GM12878 (cell line): ENCODE results near the gene ACTL6B. TPM values are rescaled to one million over a fixed set of nuclear protein-coding genes. Genes with fewer than 3 reads are reported as not detected.

Source experiments
- ATAC-seq: fragments of 200-7000 bp; cut with Tn5 transposase; 3 replicates; pipeline ENCODE4 v1.9.1; 2020; ENCODE audit warnings: mild to moderate bottlenecking, moderate library complexity
- BruUV-seq: library from RNA; stranded (reverse); fragments of 400-500 nt; replicated peaks from 2 replicates; lab custom pipeline; 2021; lab: Mats Ljungman, UMichigan
- CTCF ChIA-PET: fragments of 300-600 bp; sonication (Branson Sonifier 250); formaldehyde crosslinking; extraction: SDS; loops from one replicate; lab custom pipeline; 2021; ENCODE audit warnings: inconsistent platforms; lab: Yijun Ruan, JAX
- POLR2A ChIA-PET: fragments of 350-600 bp; formaldehyde crosslinking; extraction: SDS; loops from one replicate; lab custom pipeline; 2021; ENCODE audit warnings: inconsistent platforms; lab: Charles Lee
- RAD21 ChIA-PET: fragments of 300-600 bp; sonication (Branson Sonifier 250); formaldehyde crosslinking; loops from one replicate; lab custom pipeline; 2023; ENCODE audit warnings: antibody characterized with exemption; ENCODE audit not compliant: unreplicated experiment; lab: Charles Lee
- SMC1A ChIA-PET: fragments of 300-600 bp; sonication (Branson Sonifier 250); formaldehyde crosslinking; loops from one replicate; lab custom pipeline; 2023; ENCODE audit not compliant: unreplicated experiment, uncharacterized antibody; lab: Charles Lee
- DNase-seq: peaks from one replicate; pipeline ENCODE4 v3.0.0-alpha.2; 2011; ENCODE audit warnings: low read depth, low spot score
- FAIRE-seq: peaks from 3 replicates; lab custom pipeline; 2011; peaks lifted over from hg19 to GRCh38; lab: Jason Lieb, UNC
- H2AFZ ChIP-seq: 2 replicates; pipeline ENCODE4 v1.6.0; 2011; ENCODE audit warnings: low read depth, low read length, control low read depth; ENCODE audit not compliant: control insufficient read depth
- H3K27ac ChIP-seq: 2 replicates; pipeline ENCODE4 v1.5.1; 2011; ENCODE audit warnings: control low read depth; ENCODE audit not compliant: control insufficient read depth, insufficient read depth
- H3K27me3 ChIP-seq, 2 experiments: replicated peaks in 1 of 2; 2 replicates each; pipeline versions ENCODE4 v1.6.0 to v1.6.1; 2011; ENCODE audit warnings: low read length in 1 of 2; ENCODE audit not compliant: control insufficient read depth in 2 of 2, insufficient read depth in 2 of 2
- H3K36me3 ChIP-seq, 2 experiments: 2 replicates each; pipeline ENCODE4 v1.5.1; 2011; ENCODE audit warnings: low read length in 1 of 2; ENCODE audit not compliant: control insufficient read depth in 2 of 2, insufficient read depth in 2 of 2
- H3K4me1 ChIP-seq: 2 replicates; pipeline ENCODE4 v1.6.1; 2011; ENCODE audit warnings: mild to moderate bottlenecking, low read length, moderate library complexity, mixed read lengths; ENCODE audit not compliant: control insufficient read depth, insufficient read depth
- H3K4me2 ChIP-seq: 2 replicates; pipeline ENCODE4 v1.6.0; 2011; ENCODE audit warnings: control low read depth; ENCODE audit not compliant: control insufficient read depth, insufficient read depth
- H3K4me3 ChIP-seq: fragments of 200-600 bp; sonication (generic); 2 replicates; pipeline ENCODE4 v1.5.1; 2016
- H3K79me2 ChIP-seq: 2 replicates; pipeline ENCODE4 v1.6.0; 2011; ENCODE audit warnings: low read length; ENCODE audit not compliant: control insufficient read depth, insufficient read depth
- H3K9ac ChIP-seq: 2 replicates; pipeline ENCODE4 v1.8.0; 2011; ENCODE audit warnings: low read length, control low read depth, mixed read lengths; ENCODE audit not compliant: control insufficient read depth, insufficient read depth
- H3K9me3 ChIP-seq: replicated peaks from 3 replicates; pipeline ENCODE4 v1.5.1; 2011; ENCODE audit warnings: mild to moderate bottlenecking, low read length; ENCODE audit not compliant: control insufficient read depth, insufficient read depth
- H4K20me1 ChIP-seq: 2 replicates; pipeline ENCODE4 v1.6.0; 2011; ENCODE audit not compliant: control insufficient read depth, insufficient read depth
- ASH2L ChIP-seq: fragments of 300-600, 200-600 bp; sonication (generic); IDR thresholded peaks from 2 replicates; pipeline ENCODE4 v1.6.1; 2017; ENCODE audit warnings: low read depth, mild to moderate bottlenecking, borderline replicate concordance
- ATF7 ChIP-seq: fragments of 450-650 bp; IDR thresholded peaks from 2 replicates; pipeline ENCODE4 v1.6.1; 2016; ENCODE audit warnings: low read depth, mild to moderate bottlenecking
- CHD1 ChIP-seq: IDR thresholded peaks from 2 replicates; pipeline ENCODE4 v1.6.1; 2012; ENCODE audit warnings: low read depth, low read length, improper control_type of control experiment
- EGR1 ChIP-seq, 2 experiments: IDR thresholded peaks; 1 replicate in 1 of 2; 2 replicates in 1 of 2; pipeline ENCODE4 v1.6.1; 2011 to 2012; ENCODE audit warnings: low read depth in 2 of 2, low read length in 2 of 2, borderline replicate concordance in 1 of 2, mild to moderate bottlenecking in 1 of 2, moderate library complexity in 1 of 2
- HDAC2 ChIP-seq: fragments of 200-600 bp; sonication (generic); IDR thresholded peaks from 2 replicates; pipeline ENCODE4 v1.6.1; 2017
- IKZF2 ChIP-seq, 2 experiments: fragments of 450-650 bp; IDR thresholded peaks; 2 replicates each; pipeline ENCODE4 v1.6.1; 2017; ENCODE audit warnings: mild to moderate bottlenecking in 2 of 2, moderate library complexity in 2 of 2
- MEF2A ChIP-seq: IDR thresholded peaks from 2 replicates; pipeline ENCODE4 v1.6.1; 2011; ENCODE audit warnings: low read depth, mild to moderate bottlenecking, low read length, moderate library complexity; ENCODE audit not compliant: insufficient read depth
- RAD51 ChIP-seq: fragments of 450-650 bp; IDR thresholded peaks from 2 replicates; pipeline ENCODE4 v1.6.1; 2016; ENCODE audit warnings: moderate library complexity, mild to moderate bottlenecking, inconsistent platforms
- SIN3A ChIP-seq: IDR thresholded peaks from 2 replicates; pipeline ENCODE4 v1.6.1; 2012; ENCODE audit warnings: low read depth, low read length, improper control_type of control experiment
- ZBED1 ChIP-seq: IDR thresholded peaks from 2 replicates; pipeline ENCODE4 v1.6.1; 2016; ENCODE audit warnings: borderline replicate concordance
- ZNF217 ChIP-seq: fragments of 450-650 bp; IDR thresholded peaks from 2 replicates; pipeline ENCODE4 v1.6.1; 2017; ENCODE audit warnings: antibody characterized with exemption, mild to moderate bottlenecking
- ZNF384 ChIP-seq: IDR thresholded peaks from 2 replicates; pipeline ENCODE4 v1.6.1; 2012; ENCODE audit warnings: low read depth, mild to moderate bottlenecking, low read length, improper control_type of control experiment, borderline replicate concordance
- WGBS: methylation state at CpG from one replicate; pipeline ENCODE4 v1.1.6; 2016; ENCODE audit warnings: low lambda C conversion rate; ENCODE audit not compliant: insufficient replicate concordance, insufficient coverage; ENCODE audit errors: missing lambda C conversion rate; 5-methylcytosine and 5-hydroxymethylcytosine counted together
- in situ Hi-C: fragments of 300-500 bp; cut with MboI; formaldehyde crosslinking; loops from 9 replicates; pipeline ENCODE4 v1.14.3; 2018; ENCODE audit warnings: mixed read lengths
- intact Hi-C: fragments of 100-400 bp; cut with micrococcal nuclease; formaldehyde crosslinking; loops from one replicate; pipeline ENCODE4 v1.14.2; 2022; ENCODE audit not compliant: unreplicated experiment
- polyA plus RNA-seq, 11 experiments: library from polyadenylated mRNA; depleted of rRNA in 4 of 11; unstranded in 6 of 11; stranded (reverse) in 5 of 11; fragments of >200 nt; fragmentation: Nextera tagmentation in 4 of 11; fragmentation: Illumina TruSeq in 1 of 11; extraction: Ambion mirVana in 4 of 11; extraction: Trizol in 1 of 11; gene quantifications; 1 replicate in 1 of 11; 2 replicates in 10 of 11; pipeline versions ENCODE4 v1.2.1 to v1.2.3, GENCODE V29; 2011 to 2016; ENCODE audit warnings: inconsistent platforms in 2 of 11, missing spikeins in 2 of 11, low read depth in 1 of 11
- total RNA-seq, 4 experiments: library from RNA; depleted of rRNA in 3 of 4; stranded (reverse); fragments of >200 nt in 3 of 4; fragmentation: Illumina TruSeq in 1 of 4; extraction: Trizol in 1 of 4; gene quantifications; 2 replicates each; pipeline versions ENCODE4 v1.2.1 to v1.2.3, GENCODE V29; 2013 to 2021
- TF ChIP-seq, protein P1 (sequence below): IDR thresholded peaks from 2 replicates; pipeline ENCODE4 v1.6.1; 2011; ENCODE audit warnings: low read depth, low read length, improper control_type of control experiment, borderline replicate concordance
- TF ChIP-seq, protein P2 (sequence below): IDR thresholded peaks from 2 replicates; pipeline ENCODE4 v1.6.1; 2011; ENCODE audit warnings: borderline replicate concordance, low read depth, mild to moderate bottlenecking, moderate library complexity, low read length; ENCODE audit not compliant: insufficient read depth, poor library complexity, severe bottlenecking
- TF ChIP-seq, protein P3 (sequence below): fragments of 450-650 bp; IDR thresholded peaks from 2 replicates; pipeline ENCODE4 v1.6.1; 2018; ENCODE audit warnings: mild to moderate bottlenecking, low read depth, moderate library complexity; ENCODE audit not compliant: partially characterized antibody

ACTL6B gene
- total and polyA plus RNA-seq, 10 of the 15 experiments (the other 5 are each of a cell fraction or from before 2014, with no cell fraction given), result not detected

DNA sequence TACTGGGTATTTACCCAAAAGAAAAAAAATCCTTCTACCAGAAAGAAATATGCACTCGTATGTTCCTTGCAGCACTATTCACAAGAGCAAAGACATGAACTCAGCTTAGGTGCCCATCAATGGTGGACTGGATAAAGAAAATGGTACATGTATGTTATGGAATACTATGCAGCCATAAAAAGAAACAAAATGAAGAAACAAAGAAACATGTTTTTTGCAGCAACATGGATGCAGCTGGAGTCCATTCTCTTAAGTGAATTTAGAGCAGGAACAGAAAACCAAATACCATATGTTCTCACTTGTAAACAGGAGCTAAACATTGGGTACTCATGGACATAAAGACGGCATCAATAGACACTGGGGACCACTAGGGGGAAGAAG, 11.8 kb upstream of the ACTL6B start (continued):
- TF ChIP-seq MEF2A (no peak), EGR1 (IDR thresholded peaks at IDR 0.05; ENCODE audit: borderline replicate concordance in 1 of 2, low read depth in 2 of 2, low read length in 2 of 2) (no peak), RAD51 (no peak), ZNF217 (no peak), ZNF384 (no peak)

DNA sequence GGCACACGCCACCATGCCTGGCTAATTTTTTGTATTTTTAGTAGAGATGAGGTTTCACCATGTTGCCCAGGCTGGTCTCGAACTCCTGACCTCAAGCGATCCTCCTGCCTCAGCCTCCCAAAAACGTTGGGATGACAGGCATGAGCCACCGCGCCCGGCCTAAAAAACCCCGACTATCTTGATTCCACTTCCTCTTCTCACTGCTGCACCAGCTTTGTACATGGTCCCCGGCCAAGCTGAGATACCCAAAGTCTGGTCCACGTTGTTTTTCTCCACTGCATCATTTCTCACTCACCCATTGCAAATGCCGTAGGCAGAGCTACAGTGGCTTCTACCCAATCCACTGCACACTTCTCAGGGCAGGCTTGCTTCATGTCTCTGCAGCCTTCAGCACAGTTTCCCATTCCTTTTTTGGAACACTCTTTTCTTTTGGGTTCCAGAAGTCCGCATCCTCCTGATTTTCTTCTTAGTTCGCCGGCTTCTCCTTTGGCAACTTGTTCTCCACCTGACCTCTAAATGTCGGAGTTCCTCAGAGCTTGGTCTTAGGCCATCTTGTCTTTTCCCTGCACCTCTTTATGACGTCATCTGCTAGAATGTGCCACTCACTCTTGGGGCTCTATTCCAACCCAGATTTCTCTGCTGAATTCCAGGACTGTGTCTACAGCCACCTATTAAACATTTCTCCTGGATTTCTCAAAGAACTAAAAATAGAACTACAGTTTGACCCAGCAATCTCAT, 11.3 kb upstream of the ACTL6B start:
- no peak for ATAC-seq
- FAIRE-seq, result no peak
- ChIA-PET POLR2A (interaction anchor here (0.6 to 0.7 kb wide), 4 partner anchors 184 to 745 kb away, joined by 3 to 4 read pairs (median 4); partner anchors contain the start of gene TRIP6), SMC1A (interaction anchor here (1.2 kb wide), 1 partner anchor 38 kb away, joined by 3 read pairs; the partner anchor contains the start of gene POP7), RAD21 (no interaction called here), CTCF (interaction anchor here (0.8 to 2.2 kb wide), 4 partner anchors 10 to 38 kb away, joined by 3 to 10 read pairs (median 4); partner anchors contain the start of gene POP7)
- H2AFZ ChIP-seq, result no peak overlapping the region
- no peak overlapping the region for H3K9ac ChIP-seq
- H3K9me3 ChIP-seq, result no peaks in the 10 kb centered on the region
- H3K4me1 ChIP-seq, result no peaks in the 10 kb centered on the region
- in situ Hi-C loops (no loop called here), intact Hi-C loops (no loop called here)
- DNase-seq, result no peak
- H3K27me3 ChIP-seq, result no peaks in the 10 kb centered on the region
- H3K36me3 ChIP-seq, result no peaks in the 10 kb centered on the region
- no peak overlapping the region for H3K4me2 ChIP-seq
- 37% methylated on average over 16 of the region's 16 CpGs for WGBS
- H3K4me3 ChIP-seq, result no peak overlapping the region
- no peaks in the 10 kb centered on the region for H3K79me2 ChIP-seq
- no peak overlapping the region for H3K27ac ChIP-seq
- BruUV-seq, result no TSS peak
- H4K20me1 ChIP-seq, result no peaks in the 10 kb centered on the region
- no peak for TF ChIP-seq ZBED1
- TF ChIP-seq IKZF2 (IDR thresholded peaks at IDR 0.05), result no peak
- no peak for TF ChIP-seq CHD1
- peak; percentile 29; the same call in 1 of the 2 replicates for TF ChIP-seq ATF7
- TF ChIP-seq, protein P1, sequence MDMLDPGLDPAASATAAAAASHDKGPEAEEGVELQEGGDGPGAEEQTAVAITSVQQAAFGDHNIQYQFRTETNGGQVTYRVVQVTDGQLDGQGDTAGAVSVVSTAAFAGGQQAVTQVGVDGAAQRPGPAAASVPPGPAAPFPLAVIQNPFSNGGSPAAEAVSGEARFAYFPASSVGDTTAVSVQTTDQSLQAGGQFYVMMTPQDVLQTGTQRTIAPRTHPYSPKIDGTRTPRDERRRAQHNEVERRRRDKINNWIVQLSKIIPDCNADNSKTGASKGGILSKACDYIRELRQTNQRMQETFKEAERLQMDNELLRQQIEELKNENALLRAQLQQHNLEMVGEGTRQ, result no peak
- no peak for TF ChIP-seq ASH2L
- TF ChIP-seq HDAC2, result no peak
- TF ChIP-seq, protein P2, sequence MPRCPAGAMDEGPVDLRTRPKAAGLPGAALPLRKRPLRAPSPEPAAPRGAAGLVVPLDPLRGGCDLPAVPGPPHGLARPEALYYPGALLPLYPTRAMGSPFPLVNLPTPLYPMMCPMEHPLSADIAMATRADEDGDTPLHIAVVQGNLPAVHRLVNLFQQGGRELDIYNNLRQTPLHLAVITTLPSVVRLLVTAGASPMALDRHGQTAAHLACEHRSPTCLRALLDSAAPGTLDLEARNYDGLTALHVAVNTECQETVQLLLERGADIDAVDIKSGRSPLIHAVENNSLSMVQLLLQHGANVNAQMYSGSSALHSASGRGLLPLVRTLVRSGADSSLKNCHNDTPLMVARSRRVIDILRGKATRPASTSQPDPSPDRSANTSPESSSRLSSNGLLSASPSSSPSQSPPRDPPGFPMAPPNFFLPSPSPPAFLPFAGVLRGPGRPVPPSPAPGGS, result no peak
- TF ChIP-seq SIN3A, result no peak
- TF ChIP-seq, protein P3, sequence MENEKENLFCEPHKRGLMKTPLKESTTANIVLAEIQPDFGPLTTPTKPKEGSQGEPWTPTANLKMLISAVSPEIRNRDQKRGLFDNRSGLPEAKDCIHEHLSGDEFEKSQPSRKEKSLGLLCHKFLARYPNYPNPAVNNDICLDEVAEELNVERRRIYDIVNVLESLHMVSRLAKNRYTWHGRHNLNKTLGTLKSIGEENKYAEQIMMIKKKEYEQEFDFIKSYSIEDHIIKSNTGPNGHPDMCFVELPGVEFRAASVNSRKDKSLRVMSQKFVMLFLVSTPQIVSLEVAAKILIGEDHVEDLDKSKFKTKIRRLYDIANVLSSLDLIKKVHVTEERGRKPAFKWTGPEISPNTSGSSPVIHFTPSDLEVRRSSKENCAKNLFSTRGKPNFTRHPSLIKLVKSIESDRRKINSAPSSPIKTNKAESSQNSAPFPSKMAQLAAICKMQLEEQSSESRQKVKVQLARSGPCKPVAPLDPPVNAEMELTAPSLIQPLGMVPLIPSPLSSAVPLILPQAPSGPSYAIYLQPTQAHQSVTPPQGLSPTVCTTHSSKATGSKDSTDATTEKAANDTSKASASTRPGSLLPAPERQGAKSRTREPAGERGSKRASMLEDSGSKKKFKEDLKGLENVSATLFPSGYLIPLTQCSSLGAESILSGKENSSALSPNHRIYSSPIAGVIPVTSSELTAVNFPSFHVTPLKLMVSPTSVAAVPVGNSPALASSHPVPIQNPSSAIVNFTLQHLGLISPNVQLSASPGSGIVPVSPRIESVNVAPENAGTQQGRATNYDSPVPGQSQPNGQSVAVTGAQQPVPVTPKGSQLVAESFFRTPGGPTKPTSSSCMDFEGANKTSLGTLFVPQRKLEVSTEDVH, result no peak
